ACC112 (cell line): ENCODE measurements around the gene MED1.
"Not testable (repeated sequence)": the region's sequence is repeated elsewhere in the genome, so short reads cannot be mapped to it uniquely, and the experiment has no call there.

ENCODE experiments used
- H2AFZ ChIP-seq: fragments of 200-600 bp; sonication (generic); one replicate; pipeline ENCODE4 v1.6.0; 2017; ENCODE audit warnings: antibody characterized with exemption, low read length; ENCODE audit not compliant: unreplicated experiment
- H3K27ac ChIP-seq: fragments of 200-600 bp; sonication (generic); 2 replicates; pipeline ENCODE4 v1.5.1; 2014; ENCODE audit warnings: low read depth, mild to moderate bottlenecking, antibody characterized with exemption, low read length, moderate library complexity
- H3K27me3 ChIP-seq: fragments of 200-600 bp; sonication (generic); 2 replicates; pipeline ENCODE4 v1.6.1; 2014; ENCODE audit warnings: mild to moderate bottlenecking, antibody characterized with exemption, low read length, moderate library complexity, mixed read lengths; ENCODE audit not compliant: insufficient read depth
- H3K36me3 ChIP-seq: fragments of 200-600 bp; sonication (generic); 2 replicates; pipeline ENCODE4 v1.6.1; 2016; ENCODE audit warnings: mild to moderate bottlenecking, antibody characterized with exemption, low read length, moderate library complexity, mixed read lengths; ENCODE audit not compliant: insufficient read depth
- H3K4me1 ChIP-seq: fragments of 200-600 bp; sonication (generic); one replicate; pipeline ENCODE4 v1.6.1; 2016; ENCODE audit warnings: low read length, mixed read lengths; ENCODE audit not compliant: insufficient read depth, unreplicated experiment, control insufficient read depth
- H3K4me3 ChIP-seq: fragments of 200-600 bp; sonication (generic); 2 replicates; pipeline ENCODE4 v1.5.1; 2014; ENCODE audit warnings: mild to moderate bottlenecking, low read depth, low read length
- H3K79me2 ChIP-seq: fragments of 200-600 bp; sonication (generic); one replicate; pipeline ENCODE4 v1.6.0; 2016; ENCODE audit warnings: low read length; ENCODE audit not compliant: control insufficient read depth, unreplicated experiment, insufficient read depth

MED1 gene

DNA sequence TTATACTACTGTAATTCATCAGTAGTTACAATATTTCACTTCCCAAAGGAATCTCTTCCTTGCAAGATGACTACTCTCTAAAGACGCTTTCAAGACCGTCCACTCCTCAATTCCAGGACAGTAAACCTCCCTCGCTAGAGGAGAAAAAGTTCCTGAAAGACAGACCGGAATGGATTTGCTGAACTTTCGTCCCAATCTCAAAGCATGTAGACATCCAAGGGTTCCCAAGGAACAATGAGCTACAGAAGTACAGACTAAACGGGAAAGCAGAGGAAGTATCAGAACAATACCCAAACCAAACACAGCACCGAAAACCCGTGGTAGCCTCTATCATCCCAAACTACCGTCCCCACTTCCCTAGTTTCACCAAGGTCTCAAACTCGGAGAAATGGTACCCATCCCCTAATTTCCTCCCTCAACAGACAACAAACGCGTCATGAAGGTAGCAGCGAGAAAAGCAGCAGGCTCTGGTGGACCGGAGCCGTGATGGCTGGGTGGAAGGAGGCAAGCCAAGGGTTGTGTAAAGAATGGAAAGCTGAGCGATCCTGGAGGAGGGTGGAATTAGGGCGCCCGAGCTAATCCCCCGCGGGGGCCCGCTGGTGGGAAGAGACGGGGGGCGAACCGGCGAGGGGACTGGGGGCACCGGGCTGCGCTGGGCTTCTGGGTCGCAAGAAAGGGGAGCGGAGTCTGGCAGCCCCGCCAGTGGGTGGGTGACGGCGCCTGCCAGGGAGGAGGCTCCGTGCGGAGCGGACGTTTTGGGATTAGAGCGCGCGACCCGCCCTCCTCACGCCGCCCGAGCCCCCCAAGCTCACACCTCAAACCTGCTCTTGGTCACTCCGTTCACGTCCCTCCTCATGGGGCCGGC lies 50.3 kb downstream of the MED1 start:
- no peaks in the 10 kb centered on the region for H3K27me3 ChIP-seq
- peaks cover 14% of the 10 kb centered on the region for H3K79me2 ChIP-seq
- peaks cover 17% of the 10 kb centered on the region for H3K4me1 ChIP-seq
- H2AFZ ChIP-seq, result peak overlapping the region; percentile 86
- no peaks in the 10 kb centered on the region for H3K36me3 ChIP-seq
- H3K27ac ChIP-seq, result peak overlapping the region; percentile 21; the same call in 1 of the 2 replicates
- H3K4me3 ChIP-seq, result peak overlapping the region; percentile 80

DNA sequence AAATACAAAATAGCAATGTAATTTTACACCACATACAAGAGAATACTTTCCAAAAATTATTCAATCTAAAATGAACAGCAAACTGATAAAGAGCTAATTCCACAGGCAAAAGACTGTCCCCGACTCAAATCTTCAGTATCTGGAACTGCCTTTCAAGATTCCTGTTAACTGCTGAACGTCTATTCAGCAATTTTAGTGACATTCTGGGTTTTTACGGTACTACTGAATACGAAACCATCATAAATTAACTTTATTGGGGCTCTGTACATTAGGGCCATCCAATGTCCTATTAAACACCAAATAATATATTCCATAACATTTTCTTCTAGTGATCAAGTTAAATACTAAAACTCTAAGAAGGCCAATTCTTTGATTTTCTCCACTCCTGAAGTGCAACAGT lies 51.3 kb downstream of the MED1 start:
- Histone ChIP-seq H3K4me3 (peak overlapping the region; percentile 80), H3K79me2 (peaks cover 14% of the 10 kb centered on the region), H3K4me1 (peaks cover 7% of the 10 kb centered on the region), H3K27ac (no peak overlapping the region), H2AFZ (no peak overlapping the region), H3K27me3 (no peaks in the 10 kb centered on the region), H3K36me3 (no peaks in the 10 kb centered on the region)

DNA sequence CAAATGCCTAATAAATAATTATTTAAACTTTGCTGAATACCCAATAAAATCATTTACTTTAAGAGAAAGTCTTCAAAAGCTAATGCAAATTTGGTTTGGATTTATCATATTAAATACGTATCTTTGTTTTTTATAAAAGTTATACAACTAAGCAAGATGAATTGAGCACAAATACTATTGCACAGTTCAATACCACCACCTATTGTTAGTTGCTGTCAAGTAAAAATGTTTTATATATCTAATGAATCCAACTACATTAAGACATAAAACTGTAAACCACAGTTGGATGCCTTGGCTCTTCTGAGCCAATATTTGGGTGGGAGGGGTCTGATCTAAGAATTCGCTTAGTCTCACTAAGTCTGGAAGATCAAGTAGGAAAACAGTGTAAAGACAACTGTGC lies 57.3 kb downstream of the MED1 start:
- Histone ChIP-seq H3K4me1 (no peaks in the 10 kb centered on the region), H3K27me3 (no peaks in the 10 kb centered on the region), H2AFZ (no peak overlapping the region), H3K79me2 (no peaks in the 10 kb centered on the region), H3K36me3 (no peaks in the 10 kb centered on the region), H3K4me3 (no peak overlapping the region), H3K27ac (no peak overlapping the region)

DNA sequence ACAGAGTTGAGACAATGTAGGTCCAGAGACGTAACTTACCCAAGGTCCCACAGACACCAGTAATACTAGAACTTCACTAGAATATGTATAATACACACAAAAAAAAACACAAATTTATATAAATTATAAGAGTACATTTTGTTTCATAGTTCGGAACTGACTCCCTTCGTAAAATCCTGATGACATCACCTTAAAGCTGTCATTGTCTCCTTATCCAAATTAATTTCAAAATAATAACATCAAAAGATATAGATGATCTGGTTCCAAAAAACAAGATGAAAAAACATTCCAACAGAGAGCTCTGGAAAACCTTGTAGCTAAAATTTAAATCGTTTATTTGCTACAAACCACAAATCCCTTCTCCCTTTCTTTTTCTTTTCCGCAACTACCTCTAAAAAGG lies 59.6 kb downstream of the MED1 start:
- Histone ChIP-seq H3K79me2 (peaks cover 2% of the 10 kb centered on the region), H3K4me1 (no peaks in the 10 kb centered on the region), H3K27ac (no peak overlapping the region), H3K36me3 (no peaks in the 10 kb centered on the region), H2AFZ (no peak overlapping the region), H3K4me3 (no peak overlapping the region), H3K27me3 (no peaks in the 10 kb centered on the region)

DNA sequence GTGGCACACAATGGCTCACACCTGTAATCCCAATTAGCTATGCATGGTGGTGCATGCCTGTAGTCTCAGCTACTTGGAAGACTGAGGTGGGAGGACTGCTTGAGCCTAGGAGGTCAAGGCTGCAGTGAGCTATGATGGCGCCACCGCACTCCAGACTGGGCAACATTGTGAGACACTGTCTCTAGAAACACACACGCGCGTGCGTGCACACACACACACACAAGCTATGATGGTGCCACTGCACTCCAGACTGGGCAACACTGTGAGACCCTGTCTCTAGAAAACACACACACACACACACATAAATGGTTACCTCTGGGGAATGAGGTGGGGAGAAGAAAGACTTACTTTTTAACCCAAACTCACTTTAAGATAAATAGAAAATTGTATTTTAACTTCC lies 66.0 kb downstream of the MED1 start:
- Histone ChIP-seq H3K4me1 (no peaks in the 10 kb centered on the region), H3K4me3 (no peak overlapping the region), H3K27ac (no peak overlapping the region), H3K79me2 (peaks cover 2% of the 10 kb centered on the region), H3K36me3 (no peaks in the 10 kb centered on the region), H2AFZ (no peak overlapping the region), H3K27me3 (no peaks in the 10 kb centered on the region)

DNA sequence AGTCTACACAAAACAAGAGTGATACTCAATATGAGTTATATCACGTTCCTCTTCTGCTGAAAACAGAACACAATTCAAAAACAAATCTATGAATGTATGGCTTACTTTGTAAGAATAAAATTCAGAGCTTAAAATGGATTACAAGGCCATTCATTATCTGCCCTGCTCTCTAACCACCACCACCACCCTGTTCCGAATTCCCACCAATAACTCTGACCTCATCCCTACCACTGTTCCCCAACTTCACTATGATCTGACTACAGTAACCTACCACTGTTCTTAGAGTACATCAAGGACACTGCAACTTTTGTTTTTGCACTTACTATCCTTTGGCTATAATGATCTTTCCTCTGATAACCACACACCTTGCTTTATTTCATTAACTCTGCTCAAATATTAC lies 70.9 kb downstream of the MED1 start:
- no peaks in the 10 kb centered on the region for H3K79me2 ChIP-seq
- no peak overlapping the region for H3K27ac ChIP-seq
- H2AFZ ChIP-seq, result no peak overlapping the region

DNA sequence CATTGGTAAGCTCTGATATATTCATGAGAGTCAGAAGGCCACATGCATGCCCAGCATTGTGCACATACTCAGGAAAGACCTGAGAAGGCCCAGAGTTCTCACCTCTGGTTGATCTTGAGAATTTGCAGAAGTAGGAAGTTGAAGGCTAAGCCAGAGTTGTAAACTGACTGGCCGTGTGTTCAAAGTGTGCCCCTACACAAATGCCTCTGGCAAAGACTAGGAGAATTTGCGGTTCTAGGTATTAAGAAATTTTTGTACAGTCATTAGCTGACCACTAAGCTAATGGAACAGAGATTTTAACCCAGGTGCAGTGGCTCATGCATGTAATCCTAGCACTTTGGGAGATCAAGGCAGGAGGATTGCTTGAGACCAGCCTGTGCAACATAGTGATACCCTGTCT lies 74.6 kb downstream of the MED1 start:
- H3K4me3 ChIP-seq, result no peak overlapping the region

More for the DNA sequence above, 70.9 kb downstream of the MED1 start:
- no peaks in the 10 kb centered on the region for H3K27me3 ChIP-seq
- no peaks in the 10 kb centered on the region for H3K36me3 ChIP-seq
- no peaks in the 10 kb centered on the region for H3K4me1 ChIP-seq
- H3K4me3 ChIP-seq, result no peak overlapping the region

DNA sequence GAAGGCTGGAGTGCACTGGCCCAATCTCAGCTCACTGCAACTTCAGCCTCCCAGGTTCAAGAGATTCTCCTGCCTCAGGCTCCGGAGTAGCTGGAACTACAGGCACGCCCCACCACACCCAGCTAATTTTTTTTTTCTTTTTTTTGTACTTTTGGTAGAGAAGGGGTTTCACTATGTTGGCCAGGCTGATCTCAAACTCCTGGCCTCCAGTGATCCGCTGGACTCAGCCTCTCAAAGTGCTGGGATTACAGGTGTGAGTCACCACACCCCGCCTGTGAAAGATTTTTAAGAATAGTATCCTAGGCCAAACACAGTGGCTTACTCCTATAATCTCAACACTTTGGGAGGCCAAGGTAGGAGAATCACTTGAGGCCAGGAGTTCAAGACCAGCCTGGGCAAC lies 83.3 kb downstream of the MED1 start:
- H3K4me1 ChIP-seq, H3K36me3 ChIP-seq, H3K27me3 ChIP-seq, H3K27ac ChIP-seq, H3K79me2 ChIP-seq, H2AFZ ChIP-seq, H3K4me3 ChIP-seq: not testable (repeated sequence)

More for the DNA sequence above, 74.6 kb downstream of the MED1 start:
- Histone ChIP-seq H3K27ac (no peak overlapping the region), H2AFZ (no peak overlapping the region), H3K4me1 (no peaks in the 10 kb centered on the region), H3K36me3 (no peaks in the 10 kb centered on the region), H3K79me2 (no peaks in the 10 kb centered on the region), H3K27me3 (no peaks in the 10 kb centered on the region)

DNA sequence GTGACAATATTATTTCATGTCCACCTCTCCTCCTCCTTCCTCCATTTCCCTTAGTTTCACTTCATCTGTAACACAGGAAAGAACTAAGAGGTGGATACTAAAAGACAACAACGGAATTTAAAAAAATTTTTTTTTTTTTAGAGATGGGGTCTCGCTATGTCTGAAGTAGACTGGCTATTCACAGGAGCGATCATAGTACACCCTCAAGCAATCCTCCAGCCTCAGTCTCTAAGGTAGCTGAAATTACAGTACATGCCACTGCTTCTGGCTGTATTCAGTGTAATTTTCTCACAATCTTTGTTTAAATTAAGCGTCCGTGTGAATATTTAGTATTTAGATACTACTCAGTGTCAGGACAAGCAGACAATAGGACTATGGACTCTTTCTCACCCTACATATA lies 85.2 kb downstream of the MED1 start:
- Histone ChIP-seq H2AFZ (peak overlapping the region; percentile 77), H3K27ac (peak overlapping the region; percentile 51), H3K27me3 (no peaks in the 10 kb centered on the region), H3K4me1 (peaks cover 8% of the 10 kb centered on the region), H3K79me2 (peaks cover 9% of the 10 kb centered on the region), H3K4me3 (peak overlapping the region; percentile 73), H3K36me3 (no peaks in the 10 kb centered on the region)

DNA sequence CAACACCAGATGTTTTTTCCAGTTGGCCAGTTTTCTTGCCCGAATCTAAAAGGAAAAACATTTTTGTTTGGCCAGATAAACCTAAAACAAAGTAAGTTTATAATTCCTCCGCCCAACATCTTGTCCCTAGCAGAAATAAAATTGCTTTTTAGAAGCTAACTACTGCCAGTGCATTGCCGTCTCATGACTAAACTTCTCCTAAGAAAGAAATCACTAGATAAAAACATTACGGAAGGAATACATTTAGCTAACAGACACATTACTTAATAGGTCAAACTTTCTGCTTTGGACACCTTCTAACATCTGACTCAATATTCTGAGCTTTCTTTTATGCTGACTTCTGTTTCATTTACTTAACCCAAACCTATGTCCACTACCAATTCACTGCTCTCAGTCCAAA lies 85.8 kb downstream of the MED1 start:
- peaks cover 9% of the 10 kb centered on the region for H3K79me2 ChIP-seq
- peak overlapping the region; percentile 51 for H3K27ac ChIP-seq
- no peaks in the 10 kb centered on the region for H3K27me3 ChIP-seq
- H2AFZ ChIP-seq, result peak overlapping the region; percentile 77
- H3K36me3 ChIP-seq, result no peaks in the 10 kb centered on the region
- peaks cover 8% of the 10 kb centered on the region for H3K4me1 ChIP-seq
- H3K4me3 ChIP-seq, result peak overlapping the region; percentile 73
